ENCODE data around the gene GINS2. TPM values are rescaled to one million over a fixed set of nuclear protein-coding genes. Genes with fewer than 3 reads are reported as not detected.

The GINS2 gene
- total RNA-seq, 1 experiment from 2014 or later, result 52.7 TPM

GRCh38 chr16:85646358-85646907 lies 42.3 kb downstream of the GINS2 start:
- Histone ChIP-seq H2BK120ac (ENCODE audit: low read depth, low read length, poor library complexity, severe bottlenecking) (no peak overlapping the region), H3K23me2 (ENCODE audit: insufficient read length, low read depth, low read length, poor library complexity, severe bottlenecking) (no peaks in the 10 kb centered on the region), H4K20me1 (ENCODE audit: control insufficient read depth, insufficient read depth, insufficient read length) (no peaks in the 10 kb centered on the region), H3K4ac (ENCODE audit: low read depth, low read length) (no peak overlapping the region), H2BK20ac (ENCODE audit: low read depth, low read length, poor library complexity, severe bottlenecking) (no peak overlapping the region), H3K23ac (ENCODE audit: insufficient read length, low read depth, low read length) (no peak overlapping the region), H3K14ac (ENCODE audit: insufficient read depth, low read length) (no peak overlapping the region), H2BK12ac (ENCODE audit: insufficient read length, low read depth, low read length) (no peak overlapping the region), H3K79me2 (ENCODE audit: insufficient read depth, low read length) (peaks cover 2% of the 10 kb centered on the region; the same call in 1 of the 2 replicates), H3K9me3 (ENCODE audit: control insufficient read depth, low read depth, low read length) (no peaks in the 10 kb centered on the region), H3K9ac (ENCODE audit: extremely low read depth, insufficient read length, low read length) (no peak overlapping the region), H3K4me2 (ENCODE audit: insufficient read depth, insufficient read length, low read length) (no peak overlapping the region), H3K56ac (ENCODE audit: insufficient read length, low read depth, low read length) (no peak overlapping the region), H3K18ac (ENCODE audit: insufficient read length, low read depth, low read length) (no peak overlapping the region), H3K27ac (ENCODE audit: insufficient read length, low read depth, low read length) (no peak overlapping the region), H3T11ph (ENCODE audit: low read length) (no peak overlapping the region), H2BK5ac (ENCODE audit: insufficient read length, low read length) (no peak overlapping the region), H4K5ac (ENCODE audit: insufficient read length, low read depth, low read length) (no peak overlapping the region), H4K8ac (replicated peaks; ENCODE audit: insufficient read length, low read depth, low read length) (no peak overlapping the region), H3K4me1 (ENCODE audit: insufficient read depth, low read length) (no peaks in the 10 kb centered on the region), H2AFZ (ENCODE audit: low read length) (no peak overlapping the region), H3K27me3 (ENCODE audit: insufficient read depth, low read length) (no peaks in the 10 kb centered on the region), H2AK5ac (ENCODE audit: insufficient read length, low read length) (no peak overlapping the region), H3K79me1 (ENCODE audit: insufficient read depth, low read depth, low read length, poor library complexity, severe bottlenecking) (peaks cover 10% of the 10 kb centered on the region), H4K91ac (ENCODE audit: insufficient read length, low read depth, low read length) (no peak overlapping the region), H2BK15ac (ENCODE audit: low read depth, low read length) (no peak overlapping the region)
- no CpG with 5 or more reads among the region's 17 CpGs for WGBS (ENCODE audit: extremely low coverage, insufficient read length, low lambda C conversion rate)
- Mint-ChIP-seq H3K9me3 (no peaks in the 10 kb centered on the region), H3K4me1 (peaks cover 0 to 10% of the 10 kb centered on the region in 2 experiments; a peak in 3 of 4 replicates), H3K27ac (no peak overlapping the region), H3K4me3 (no peak overlapping the region), H3K36me3 (ENCODE audit: insufficient read depth in 1 of 3, low read depth in 3 of 3) (peaks cover 5 to 38% (median 28%) of the 10 kb centered on the region in 3 experiments; a peak in 6 of 7 replicates), H3K27me3 (ENCODE audit: low read depth) (no peaks in the 10 kb centered on the region)
- DNase-seq, result no peak
- no peak for TF ChIP-seq CTCF (conservative IDR thresholded peaks at IDR 0.05)
